ENCODE measurements around the gene PIGQ.

Gene PIGQ

DNA sequence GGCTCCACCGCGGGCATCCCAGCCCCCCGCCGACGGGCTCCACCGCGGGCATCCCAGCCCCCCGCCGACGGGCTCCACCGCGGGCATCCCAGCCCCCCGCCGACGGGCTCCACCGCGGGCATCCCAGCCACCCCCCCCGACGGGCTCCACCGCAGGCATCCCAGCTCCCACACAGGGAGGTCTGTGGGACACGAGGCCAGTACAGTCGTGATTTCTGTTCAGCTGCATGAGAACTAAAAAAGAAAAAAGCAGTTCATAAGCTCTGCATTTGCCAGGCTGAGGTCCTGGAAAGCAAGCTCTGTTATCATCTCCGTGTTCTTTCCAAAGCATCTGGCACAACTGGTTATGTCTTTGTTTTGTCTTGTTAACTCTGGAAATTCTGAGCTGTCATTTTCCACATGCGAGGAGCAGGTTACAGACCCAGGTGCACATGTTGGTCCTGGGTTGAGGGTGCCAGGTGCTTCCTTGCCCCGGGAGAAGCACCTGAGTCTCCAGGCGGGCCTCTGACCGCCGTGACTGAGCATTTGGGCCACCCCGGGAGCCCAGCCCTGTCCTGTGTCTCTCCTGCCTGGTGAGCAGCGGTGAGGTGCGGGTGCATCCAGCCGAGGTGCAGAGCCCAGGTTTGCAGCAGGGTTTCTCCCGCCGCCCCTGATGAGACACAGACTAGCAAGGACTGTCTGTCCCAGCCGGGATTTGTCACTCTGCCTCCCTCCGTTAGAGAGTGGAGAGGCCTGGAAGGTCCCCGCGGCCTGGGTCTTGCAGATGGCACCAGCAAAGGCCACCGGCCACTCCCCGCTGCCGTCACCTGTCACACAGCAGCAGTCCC lies 51.1 kb downstream of the PIGQ start:
- Mint-ChIP-seq H3K27ac (no peak overlapping the region), H3K9me3 (no peaks in the 10 kb centered on the region), H3K4me3 (no peak overlapping the region), H3K4me1 (ENCODE audit: low read depth) (no peaks in the 10 kb centered on the region), H3K36me3 (ENCODE audit: low read depth) (no peaks in the 10 kb centered on the region), H3K27me3 (ENCODE audit: low read depth) (no peaks in the 10 kb centered on the region)
- DNase-seq (ENCODE audit: low spot score) = no peak

DNA sequence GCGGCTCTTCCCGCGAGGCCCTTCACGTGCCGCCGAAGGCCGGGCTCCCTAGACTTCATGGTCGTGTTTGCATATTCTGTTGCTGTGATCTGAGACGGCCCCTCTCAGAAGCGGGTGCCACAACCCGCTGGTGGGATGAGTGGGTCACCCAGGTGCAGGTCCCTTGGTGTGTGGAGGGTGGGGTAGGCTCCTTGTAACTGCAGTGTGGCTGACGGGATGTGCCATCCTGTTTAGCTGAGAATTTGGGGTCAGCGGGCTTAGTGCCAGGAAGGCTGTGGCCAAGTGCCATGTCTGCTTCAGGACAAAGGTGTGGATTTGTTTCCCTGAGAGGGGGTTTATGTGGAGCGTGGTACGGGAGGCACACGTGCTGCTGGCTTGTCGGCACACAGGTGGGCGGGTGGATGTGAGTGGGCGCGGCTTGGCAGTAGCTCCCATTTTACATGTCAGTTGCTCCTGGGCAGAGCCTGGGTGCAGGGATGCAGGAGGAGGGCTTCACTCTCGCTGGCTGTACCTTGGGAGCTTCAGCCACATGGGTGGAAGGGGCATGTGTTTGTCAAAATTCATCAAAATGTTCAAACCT lies 51.8 kb downstream of the PIGQ start:
- no peaks in the 10 kb centered on the region for H3K4me1 Mint-ChIP-seq (ENCODE audit: low read depth)
- H3K4me3 Mint-ChIP-seq = no peak overlapping the region
- H3K27me3 Mint-ChIP-seq (ENCODE audit: low read depth) = no peaks in the 10 kb centered on the region
- no peaks in the 10 kb centered on the region for H3K36me3 Mint-ChIP-seq (ENCODE audit: low read depth)
- no peak for DNase-seq (ENCODE audit: low spot score)
- no peaks in the 10 kb centered on the region for H3K9me3 Mint-ChIP-seq
- H3K27ac Mint-ChIP-seq = no peak overlapping the region

DNA sequence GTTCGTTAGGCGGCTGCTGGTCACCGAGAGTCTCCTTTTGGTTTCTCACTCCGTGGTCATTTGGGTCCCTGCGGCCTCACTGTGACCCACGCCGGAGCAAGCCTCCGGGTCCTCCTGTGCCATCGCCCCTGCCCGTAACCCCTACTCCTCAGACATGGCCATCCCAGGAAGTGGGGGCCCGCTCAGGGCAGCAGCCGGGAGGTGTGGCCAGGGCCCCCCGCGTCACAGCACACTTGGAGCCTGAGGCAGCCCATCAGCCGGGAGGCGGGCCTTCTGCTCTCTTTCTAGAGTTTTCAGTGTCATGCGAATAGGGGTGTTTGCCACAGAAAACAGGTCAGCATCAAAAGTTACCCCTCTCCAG lies 53.1 kb downstream of the PIGQ start:
- H3K27me3 Mint-ChIP-seq (ENCODE audit: low read depth) = no peaks in the 10 kb centered on the region
- H3K36me3 Mint-ChIP-seq (ENCODE audit: low read depth) = no peaks in the 10 kb centered on the region
- no peaks in the 10 kb centered on the region for H3K9me3 Mint-ChIP-seq
- H3K4me1 Mint-ChIP-seq (ENCODE audit: low read depth) = no peaks in the 10 kb centered on the region
- no peak overlapping the region for H3K4me3 Mint-ChIP-seq
- H3K27ac Mint-ChIP-seq = no peak overlapping the region
- DNase-seq (ENCODE audit: low spot score) = no peak

DNA sequence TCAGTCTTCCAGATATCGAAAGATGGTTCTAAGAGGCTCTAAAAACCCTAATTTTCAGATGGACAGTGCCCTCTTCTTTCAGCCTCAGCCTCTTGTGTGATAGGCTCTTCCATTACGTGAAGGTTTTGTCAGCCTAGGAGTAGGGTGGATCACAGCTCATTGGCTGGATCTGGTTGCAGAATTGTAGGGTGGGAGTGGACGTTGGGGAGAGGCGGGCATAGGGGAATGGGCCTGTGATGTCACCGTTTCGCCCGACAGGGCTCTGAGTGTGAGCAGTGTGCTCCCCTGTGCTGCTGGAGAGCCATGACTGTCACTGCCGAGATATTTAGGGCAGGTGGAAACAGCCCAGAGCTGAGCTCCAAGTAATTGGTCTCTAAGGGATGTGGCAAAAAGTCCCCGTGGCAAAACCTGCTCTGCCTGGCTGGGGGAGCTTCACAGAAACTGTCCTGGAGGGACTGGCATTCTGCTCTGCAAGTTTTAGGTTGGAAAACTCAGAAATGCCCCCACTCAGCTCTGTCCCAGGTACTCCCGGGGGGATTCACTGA lies 54.8 kb downstream of the PIGQ start:
- H3K4me3 Mint-ChIP-seq = no peak overlapping the region
- H3K27ac Mint-ChIP-seq = no peak overlapping the region
- no peaks in the 10 kb centered on the region for H3K9me3 Mint-ChIP-seq
- DNase-seq (ENCODE audit: low spot score) = no peak
- no peaks in the 10 kb centered on the region for H3K27me3 Mint-ChIP-seq (ENCODE audit: low read depth)
- H3K4me1 Mint-ChIP-seq (ENCODE audit: low read depth) = no peaks in the 10 kb centered on the region
- no peaks in the 10 kb centered on the region for H3K36me3 Mint-ChIP-seq (ENCODE audit: low read depth)

DNA sequence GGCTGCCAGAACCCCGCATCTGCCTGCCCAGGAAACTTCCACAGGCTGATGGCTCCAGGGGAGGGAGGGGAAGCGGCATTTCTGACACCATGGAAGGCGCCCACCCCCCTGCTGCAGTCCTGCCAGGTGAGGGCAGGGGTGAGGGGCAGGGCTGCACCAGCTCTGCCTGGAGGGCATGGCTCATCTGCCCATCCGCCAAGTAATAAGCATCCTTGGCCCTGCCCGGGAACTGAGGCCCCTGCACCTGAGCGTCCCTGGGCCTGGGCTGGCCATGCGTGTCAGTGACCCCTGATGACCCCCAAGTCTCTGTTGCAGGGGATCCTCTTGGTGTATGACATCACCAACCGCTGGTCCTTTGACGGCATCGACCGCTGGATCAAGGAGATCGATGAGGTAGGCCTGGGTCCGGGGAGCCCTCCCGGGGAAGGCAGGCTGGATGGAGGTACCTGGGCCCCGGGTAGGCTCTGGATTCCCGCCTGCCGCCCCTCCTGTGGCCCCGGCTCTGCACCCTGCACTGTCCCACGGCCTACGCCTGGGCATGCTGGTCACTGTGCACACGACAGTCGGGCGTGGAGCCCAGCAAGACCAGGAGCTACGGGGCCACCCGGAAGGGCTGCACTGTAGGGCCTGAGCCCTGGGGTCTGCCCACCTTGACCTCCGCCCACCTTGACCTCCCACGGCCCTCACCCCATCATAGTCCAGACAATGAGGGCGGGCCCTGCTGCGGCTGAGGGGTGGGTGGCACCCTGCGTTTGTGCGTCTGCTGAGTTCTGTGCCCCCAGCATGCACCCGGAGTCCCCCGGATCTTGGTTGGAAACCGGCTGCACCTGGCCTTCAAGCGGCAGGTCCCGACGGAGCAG lies 55.6 kb downstream of the PIGQ start:
- no peaks in the 10 kb centered on the region for H3K36me3 Mint-ChIP-seq (ENCODE audit: low read depth)
- no peaks in the 10 kb centered on the region for H3K4me1 Mint-ChIP-seq (ENCODE audit: low read depth)
- no peak overlapping the region for H3K27ac Mint-ChIP-seq
- H3K4me3 Mint-ChIP-seq = no peak overlapping the region
- no peaks in the 10 kb centered on the region for H3K9me3 Mint-ChIP-seq
- no peak for DNase-seq (ENCODE audit: low spot score)
- H3K27me3 Mint-ChIP-seq (ENCODE audit: low read depth) = no peaks in the 10 kb centered on the region

DNA sequence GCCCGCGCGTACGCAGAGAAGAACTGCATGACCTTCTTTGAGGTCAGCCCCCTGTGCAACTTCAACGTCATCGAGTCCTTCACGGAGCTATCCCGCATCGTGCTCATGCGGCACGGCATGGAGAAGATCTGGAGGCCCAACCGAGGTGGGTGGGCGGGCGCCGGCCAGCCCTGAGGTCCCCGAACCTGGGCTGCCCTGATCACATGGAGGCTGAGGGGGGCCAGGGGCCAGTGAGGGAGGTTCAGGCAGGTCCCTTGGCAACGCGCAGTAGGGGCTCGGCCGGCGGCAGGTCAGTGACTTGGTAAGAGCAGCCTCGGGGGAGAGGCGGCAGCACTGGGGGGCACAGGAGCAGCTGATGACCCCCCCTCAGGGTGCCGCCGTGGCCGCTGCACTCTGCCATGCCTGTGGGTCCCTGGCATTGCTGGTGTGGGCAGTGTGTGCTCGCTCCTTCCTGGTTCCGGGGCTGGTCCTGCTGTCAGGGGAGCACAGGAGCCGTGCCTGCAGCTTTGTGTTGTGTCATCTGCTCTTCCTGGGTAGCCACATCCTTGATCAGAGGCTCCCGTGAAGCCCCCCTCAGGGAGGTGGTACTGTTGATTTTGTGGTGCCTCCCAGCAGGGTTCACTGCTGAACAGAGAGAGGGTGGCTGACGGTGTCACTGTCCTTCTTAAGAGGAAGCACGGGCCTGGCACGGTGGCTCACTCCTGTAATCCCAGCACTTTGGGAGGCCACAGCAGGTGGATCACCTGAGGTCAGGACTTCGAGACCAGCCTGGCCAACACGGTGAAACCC lies 56.4 kb downstream of the PIGQ start:
- Mint-ChIP-seq H3K4me1 (ENCODE audit: low read depth) (no peaks in the 10 kb centered on the region), H3K27me3 (ENCODE audit: low read depth) (no peaks in the 10 kb centered on the region), H3K9me3 (no peaks in the 10 kb centered on the region), H3K27ac (no peak overlapping the region), H3K4me3 (no peak overlapping the region), H3K36me3 (ENCODE audit: low read depth) (no peaks in the 10 kb centered on the region)
- no peak for DNase-seq (ENCODE audit: low spot score)

DNA sequence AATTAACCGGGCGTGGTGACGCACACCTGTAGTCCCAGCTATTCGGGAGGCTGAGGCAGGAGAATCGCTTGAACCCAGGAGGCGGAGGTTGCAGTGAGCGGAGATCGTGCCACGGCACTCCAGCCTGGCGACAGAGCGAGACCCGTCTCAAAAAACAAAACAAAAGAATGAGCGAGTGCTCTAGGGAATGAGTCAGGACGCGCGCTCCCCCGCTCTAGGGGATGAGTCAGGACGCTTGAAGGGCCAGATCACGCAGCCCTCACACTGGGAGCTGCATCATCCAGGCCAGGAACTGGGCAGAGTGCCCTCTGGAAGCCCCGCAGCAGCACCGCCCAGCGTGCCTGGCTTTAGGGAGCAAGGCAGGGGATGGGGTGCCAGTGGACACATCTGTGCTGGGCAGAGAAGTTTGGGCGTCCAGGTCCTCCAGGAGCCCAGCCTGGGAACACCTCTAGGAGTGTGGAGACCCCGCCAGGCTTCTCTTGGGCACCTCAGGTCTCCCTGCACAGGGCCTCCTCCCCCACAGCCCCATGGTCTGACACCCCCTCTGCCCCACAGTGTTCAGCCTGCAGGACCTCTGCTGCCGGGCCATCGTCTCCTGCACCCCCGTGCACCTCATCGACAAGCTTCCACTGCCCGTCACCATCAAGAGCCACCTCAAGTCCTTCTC lies 57.2 kb downstream of the PIGQ start:
- Mint-ChIP-seq H3K27ac (no peak overlapping the region), H3K4me3 (no peak overlapping the region), H3K36me3 (ENCODE audit: low read depth) (no peaks in the 10 kb centered on the region), H3K27me3 (ENCODE audit: low read depth) (no peaks in the 10 kb centered on the region), H3K4me1 (ENCODE audit: low read depth) (no peaks in the 10 kb centered on the region), H3K9me3 (no peaks in the 10 kb centered on the region)
- DNase-seq (ENCODE audit: low spot score) = no peak

DNA sequence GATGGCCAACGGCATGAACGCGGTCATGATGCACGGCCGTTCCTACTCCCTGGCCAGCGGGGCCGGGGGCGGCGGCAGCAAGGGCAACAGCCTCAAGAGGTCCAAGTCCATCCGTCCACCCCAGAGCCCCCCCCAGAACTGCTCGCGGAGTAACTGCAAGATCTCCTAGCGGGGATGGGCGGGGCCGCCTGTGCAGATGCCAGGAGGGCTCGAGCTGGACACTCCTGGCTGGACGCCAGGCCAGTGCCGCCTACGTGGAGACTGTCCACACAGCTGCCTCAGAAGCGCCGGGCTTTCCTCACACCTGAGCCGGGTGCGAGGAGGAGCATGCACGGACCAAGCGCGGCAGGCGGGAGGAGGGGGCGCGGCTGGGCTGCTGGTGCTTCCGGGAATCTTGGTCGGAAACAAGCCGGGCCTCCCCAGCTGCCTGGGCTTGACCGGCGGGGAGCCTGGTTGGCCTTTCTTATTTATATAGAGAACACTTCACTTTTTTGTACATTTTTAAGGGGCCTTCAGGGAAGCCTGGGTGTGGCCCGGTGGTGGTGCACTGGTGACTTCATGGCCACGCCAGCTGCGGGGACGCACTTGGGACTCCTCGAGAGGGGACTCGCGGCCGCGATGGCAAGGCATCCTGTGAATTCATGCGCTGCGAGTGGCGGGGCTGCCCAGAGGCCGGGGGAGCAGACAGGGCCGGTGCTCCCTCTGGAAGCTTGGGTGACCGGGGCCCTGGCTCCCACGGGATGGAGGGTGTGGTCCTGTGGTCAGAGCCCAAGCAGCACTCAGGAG lies 57.9 kb downstream of the PIGQ start:
- no peaks in the 10 kb centered on the region for H3K27me3 Mint-ChIP-seq (ENCODE audit: low read depth)
- no peaks in the 10 kb centered on the region for H3K9me3 Mint-ChIP-seq
- H3K27ac Mint-ChIP-seq = no peak overlapping the region
- no peaks in the 10 kb centered on the region for H3K4me1 Mint-ChIP-seq (ENCODE audit: low read depth)
- no peaks in the 10 kb centered on the region for H3K36me3 Mint-ChIP-seq (ENCODE audit: low read depth)
- DNase-seq (ENCODE audit: low spot score) = no peak
- H3K4me3 Mint-ChIP-seq = no peak overlapping the region

DNA sequence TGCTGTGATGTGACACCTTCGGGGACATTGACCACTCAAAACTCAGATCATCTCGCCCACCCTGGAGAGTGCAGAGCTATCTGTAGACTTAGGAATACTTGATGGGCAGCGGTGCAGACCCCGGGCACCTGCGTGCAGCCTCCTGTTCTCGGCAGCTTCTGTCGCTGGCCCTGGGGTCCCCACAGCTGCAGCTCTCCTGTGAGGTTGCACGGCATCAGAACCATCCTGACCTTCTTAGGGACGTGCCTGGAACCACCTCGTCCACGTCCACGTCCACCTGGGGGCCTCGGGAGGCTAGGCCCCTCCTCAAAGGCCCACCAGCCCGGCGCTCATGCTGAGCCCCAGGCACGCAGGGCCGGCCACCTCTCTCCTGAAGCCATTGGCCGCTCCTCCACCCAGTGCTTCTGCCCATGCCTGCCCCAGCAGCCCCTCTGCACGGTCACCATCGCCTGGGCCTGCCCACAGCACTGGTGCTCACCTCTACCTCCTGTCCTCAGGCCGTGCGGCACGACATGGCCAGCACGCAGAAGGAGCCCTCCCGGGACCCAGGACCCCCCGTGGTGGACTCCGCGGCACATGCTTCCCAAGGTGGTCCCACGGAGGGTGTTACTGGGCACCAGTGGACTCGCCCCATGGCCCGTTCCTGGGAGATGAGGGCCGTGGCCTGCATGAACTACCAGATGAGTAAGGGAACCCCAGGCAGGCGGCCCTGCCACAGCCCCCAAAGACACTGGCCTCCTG lies 58.7 kb downstream of the PIGQ start:
- Mint-ChIP-seq H3K4me3 (no peak overlapping the region), H3K4me1 (ENCODE audit: low read depth) (no peaks in the 10 kb centered on the region), H3K36me3 (ENCODE audit: low read depth) (no peaks in the 10 kb centered on the region), H3K27ac (no peak overlapping the region), H3K27me3 (ENCODE audit: low read depth) (no peaks in the 10 kb centered on the region), H3K9me3 (no peaks in the 10 kb centered on the region)
- DNase-seq (ENCODE audit: low spot score) = no peak

DNA sequence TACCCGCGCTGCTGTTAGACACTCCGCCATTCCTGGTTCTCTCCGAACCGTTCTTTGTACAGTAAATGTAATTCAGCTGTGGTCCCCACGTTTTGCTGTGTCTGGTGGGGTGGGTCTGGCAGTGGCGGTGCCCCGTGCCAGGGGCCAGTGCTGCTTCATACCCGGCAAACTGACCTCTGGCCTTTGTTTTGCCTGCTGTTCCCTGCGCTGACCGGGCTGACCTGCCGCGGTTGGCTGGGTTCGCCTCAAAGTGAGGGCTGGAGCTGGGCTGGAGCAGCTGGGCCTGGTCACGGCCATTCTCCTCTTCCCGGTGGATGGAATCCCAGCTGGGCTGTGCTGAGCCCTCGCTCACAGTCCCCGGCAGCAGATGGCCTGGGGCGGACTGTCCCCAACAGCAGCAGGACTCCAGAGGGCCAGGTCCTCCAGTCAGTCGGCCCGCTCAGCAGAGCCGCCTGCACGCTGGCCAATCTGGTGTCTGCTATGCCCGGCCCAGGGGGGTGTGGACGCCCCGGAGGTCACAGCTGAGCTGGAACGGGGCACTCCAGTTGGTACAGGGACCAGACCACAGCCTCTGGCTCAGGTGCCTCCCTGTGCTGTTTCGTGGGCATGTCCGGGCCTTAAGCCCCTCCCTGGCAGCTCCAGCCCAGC lies 59.5 kb downstream of the PIGQ start:
- no peaks in the 10 kb centered on the region for H3K27me3 Mint-ChIP-seq (ENCODE audit: low read depth)
- no peaks in the 10 kb centered on the region for H3K4me1 Mint-ChIP-seq (ENCODE audit: low read depth)
- H3K4me3 Mint-ChIP-seq = no peak overlapping the region
- no peak overlapping the region for H3K27ac Mint-ChIP-seq
- H3K9me3 Mint-ChIP-seq = no peaks in the 10 kb centered on the region
- no peaks in the 10 kb centered on the region for H3K36me3 Mint-ChIP-seq (ENCODE audit: low read depth)
- DNase-seq (ENCODE audit: low spot score) = no peak

DNA sequence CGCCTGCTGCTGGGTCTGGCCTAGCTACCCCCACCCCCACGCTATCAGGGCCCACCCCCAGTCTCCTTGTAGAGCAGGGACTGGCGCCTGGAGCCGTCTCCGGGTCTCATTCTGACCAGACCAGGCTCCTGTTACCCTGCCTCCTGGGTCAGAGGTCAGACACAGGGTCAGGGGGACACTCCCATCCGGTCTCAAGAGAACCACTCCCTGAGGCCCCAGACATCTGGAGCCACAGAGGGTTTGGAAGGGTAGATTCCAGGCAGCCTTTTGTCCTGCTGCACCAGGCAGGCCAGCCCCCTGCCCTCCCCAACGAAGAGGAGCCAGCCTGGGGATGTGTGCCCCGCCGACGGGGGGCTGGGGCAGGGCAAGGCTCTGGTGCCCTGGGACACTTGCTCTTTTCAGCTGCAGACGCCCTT lies 60.1 kb downstream of the PIGQ start:
- Mint-ChIP-seq H3K27me3 (ENCODE audit: low read depth) (no peaks in the 10 kb centered on the region), H3K27ac (no peak overlapping the region), H3K4me1 (ENCODE audit: low read depth) (peaks cover 1% of the 10 kb centered on the region), H3K36me3 (ENCODE audit: low read depth) (no peaks in the 10 kb centered on the region), H3K4me3 (no peak overlapping the region), H3K9me3 (no peaks in the 10 kb centered on the region)
- no peak for DNase-seq (ENCODE audit: low spot score)

Data from T-helper 2 cell treated with Interferon-gamma antibody and Interleukin-4, amounts not matched to agents 5 μg/mL and 100 μg/mL, for 36 hours (primary cell).